Glutamatergic neuron (in vitro differentiated cells): Measurements from ENCODE around the gene DGKI. TPM values are rescaled to one million over a fixed set of nuclear protein-coding genes. Genes with fewer than 3 reads are reported as not detected.
A peak's percentile ranks its signal among the peaks of the same experiment; 100 is the strongest.

Experiments used
- DNase-seq: peaks from one replicate; pipeline ENCODE4 v3.0.0; 2022
- H3K27ac Mint-ChIP-seq: one replicate; pipeline ENCODE4 v1.8.0; 2020; ENCODE audit warnings: mild to moderate bottlenecking, mixed read lengths, inconsistent platforms; ENCODE audit not compliant: unreplicated experiment
- H3K27me3 Mint-ChIP-seq: one replicate; pipeline ENCODE4 v1.8.0; 2020; ENCODE audit warnings: mild to moderate bottlenecking, moderate library complexity, mixed read lengths, inconsistent platforms; ENCODE audit not compliant: unreplicated experiment
- H3K36me3 Mint-ChIP-seq: one replicate; pipeline ENCODE4 v1.8.0; 2020; ENCODE audit warnings: mild to moderate bottlenecking, mixed read lengths, inconsistent platforms; ENCODE audit not compliant: unreplicated experiment
- H3K4me1 Mint-ChIP-seq: one replicate; pipeline ENCODE4 v1.8.0; 2020; ENCODE audit warnings: mild to moderate bottlenecking, low read depth, mixed read lengths, inconsistent platforms; ENCODE audit not compliant: unreplicated experiment
- H3K4me3 Mint-ChIP-seq: one replicate; pipeline ENCODE4 v1.8.0; 2020; ENCODE audit warnings: mild to moderate bottlenecking, mixed read lengths, inconsistent platforms; ENCODE audit not compliant: unreplicated experiment
- H3K9me3 Mint-ChIP-seq: one replicate; pipeline ENCODE4 v1.8.0; 2020; ENCODE audit warnings: mild to moderate bottlenecking, moderate library complexity, mixed read lengths, inconsistent platforms; ENCODE audit not compliant: unreplicated experiment
- CTCF ChIP-seq: fragments of 200-600 bp; sonication (generic); IDR thresholded peaks from one replicate; pipeline ENCODE4 v1.5.0; 2021; ENCODE audit not compliant: partially characterized antibody, unreplicated experiment
- total RNA-seq: library from RNA; stranded (reverse); fragmentation: NEBNext Ultra II Directional; extraction: Animal tissue kit (Norgen Biotek cat#: 25700); gene quantifications from one replicate; pipeline ENCODE4 v1.2.1, GENCODE V29; 2021; ENCODE audit not compliant: unreplicated experiment

DGKI gene
- total RNA-seq, 1 donor from 2014 or later: 19.4 TPM

DNA sequence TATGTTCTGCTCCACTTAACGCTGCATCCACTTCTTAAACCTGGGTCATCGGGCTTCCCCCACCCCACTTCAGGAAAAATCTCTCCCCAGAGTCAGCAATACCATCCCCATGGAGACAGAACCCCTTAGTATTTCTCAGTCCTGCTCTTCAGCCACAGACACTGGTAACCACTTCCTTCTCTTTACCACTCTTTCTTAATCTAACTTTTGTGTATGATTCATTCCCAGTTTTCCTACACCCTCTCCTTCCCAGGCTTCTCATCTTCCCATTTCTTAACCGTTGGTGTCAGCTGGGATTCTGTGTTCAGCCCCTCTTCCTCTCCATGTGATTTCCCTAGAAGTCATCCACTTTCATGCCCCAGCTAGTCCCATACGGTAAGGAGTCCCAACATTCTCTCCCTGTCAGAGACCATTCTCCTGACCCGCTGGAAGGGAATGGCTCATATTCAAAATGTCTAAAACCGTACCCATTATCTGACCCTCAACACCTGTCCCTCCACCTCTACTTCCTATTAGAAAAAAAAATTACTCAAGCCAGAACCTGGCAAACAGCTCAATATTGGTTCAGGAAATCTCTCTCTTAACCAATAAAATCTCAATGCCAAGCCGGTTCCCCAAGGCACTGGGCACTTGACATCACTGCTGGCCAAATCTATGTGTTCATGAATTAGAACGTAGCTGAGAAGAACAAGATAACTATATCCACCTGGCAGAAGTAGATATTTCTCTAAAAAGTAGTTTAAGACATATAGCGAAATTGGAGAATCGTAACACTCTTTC lies 89.4 kb downstream of the DGKI start:
- H3K27ac Mint-ChIP-seq: no peak overlapping the region
- no peak for TF ChIP-seq CTCF
- H3K4me1 Mint-ChIP-seq: peaks cover 2% of the 10 kb centered on the region
- no peaks in the 10 kb centered on the region for H3K9me3 Mint-ChIP-seq
- no peak overlapping the region for H3K4me3 Mint-ChIP-seq
- H3K27me3 Mint-ChIP-seq: peaks cover 3% of the 10 kb centered on the region
- DNase-seq: no peak
- peaks cover 6% of the 10 kb centered on the region for H3K36me3 Mint-ChIP-seq

DNA sequence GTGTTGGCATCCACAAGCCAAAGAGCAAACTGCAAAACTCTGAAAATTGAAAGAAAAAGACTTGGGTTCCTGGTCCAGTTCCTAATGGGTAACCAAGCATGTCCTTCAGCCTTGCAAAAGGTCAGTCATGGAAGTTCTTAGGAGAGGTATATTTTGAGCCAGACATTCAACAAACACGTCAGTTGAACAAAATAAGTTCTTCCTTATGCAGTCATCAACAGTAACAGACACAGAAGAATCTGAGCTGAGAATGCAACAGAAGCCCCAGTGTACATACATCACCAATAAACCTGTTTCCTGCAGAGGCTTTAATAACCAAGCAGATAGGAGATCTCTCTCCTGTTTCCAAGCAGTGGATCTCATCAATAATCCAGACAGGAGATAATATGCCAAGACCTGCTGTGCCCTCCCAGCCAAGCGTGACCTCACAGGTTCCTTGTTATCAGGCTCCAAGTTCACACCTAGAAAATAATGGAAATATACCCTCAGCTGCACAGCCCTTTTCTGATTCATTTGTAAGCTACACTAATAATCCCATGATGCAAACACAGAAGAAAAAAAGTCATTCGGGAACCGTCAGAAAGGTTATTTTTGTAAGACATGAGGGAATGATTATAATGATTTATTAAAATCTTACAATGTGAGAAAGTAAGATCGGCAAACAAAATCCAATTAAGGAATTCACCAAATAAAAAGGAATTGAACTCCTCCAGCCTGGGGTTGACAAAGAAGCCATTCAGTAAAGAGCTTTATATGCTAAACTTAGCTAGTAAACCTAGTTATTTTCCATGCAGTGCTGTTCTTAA lies 90.7 kb downstream of the DGKI start:
- no peaks in the 10 kb centered on the region for H3K9me3 Mint-ChIP-seq
- peaks cover 2% of the 10 kb centered on the region for H3K4me1 Mint-ChIP-seq
- H3K4me3 Mint-ChIP-seq: no peak overlapping the region
- DNase-seq: no peak
- H3K36me3 Mint-ChIP-seq: no peaks in the 10 kb centered on the region
- no peaks in the 10 kb centered on the region for H3K27me3 Mint-ChIP-seq
- no peak overlapping the region for H3K27ac Mint-ChIP-seq
- no peak for TF ChIP-seq CTCF

GRCh38 chr7:137755427-137755826 lies 91.3 kb downstream of the DGKI start:
- no peak overlapping the region for H3K4me3 Mint-ChIP-seq
- no peak overlapping the region for H3K27ac Mint-ChIP-seq
- no peak for TF ChIP-seq CTCF
- H3K27me3 Mint-ChIP-seq: no peaks in the 10 kb centered on the region
- no peaks in the 10 kb centered on the region for H3K9me3 Mint-ChIP-seq
- no peak for DNase-seq
- H3K36me3 Mint-ChIP-seq: no peaks in the 10 kb centered on the region
- H3K4me1 Mint-ChIP-seq: peaks cover 2% of the 10 kb centered on the region

DNA sequence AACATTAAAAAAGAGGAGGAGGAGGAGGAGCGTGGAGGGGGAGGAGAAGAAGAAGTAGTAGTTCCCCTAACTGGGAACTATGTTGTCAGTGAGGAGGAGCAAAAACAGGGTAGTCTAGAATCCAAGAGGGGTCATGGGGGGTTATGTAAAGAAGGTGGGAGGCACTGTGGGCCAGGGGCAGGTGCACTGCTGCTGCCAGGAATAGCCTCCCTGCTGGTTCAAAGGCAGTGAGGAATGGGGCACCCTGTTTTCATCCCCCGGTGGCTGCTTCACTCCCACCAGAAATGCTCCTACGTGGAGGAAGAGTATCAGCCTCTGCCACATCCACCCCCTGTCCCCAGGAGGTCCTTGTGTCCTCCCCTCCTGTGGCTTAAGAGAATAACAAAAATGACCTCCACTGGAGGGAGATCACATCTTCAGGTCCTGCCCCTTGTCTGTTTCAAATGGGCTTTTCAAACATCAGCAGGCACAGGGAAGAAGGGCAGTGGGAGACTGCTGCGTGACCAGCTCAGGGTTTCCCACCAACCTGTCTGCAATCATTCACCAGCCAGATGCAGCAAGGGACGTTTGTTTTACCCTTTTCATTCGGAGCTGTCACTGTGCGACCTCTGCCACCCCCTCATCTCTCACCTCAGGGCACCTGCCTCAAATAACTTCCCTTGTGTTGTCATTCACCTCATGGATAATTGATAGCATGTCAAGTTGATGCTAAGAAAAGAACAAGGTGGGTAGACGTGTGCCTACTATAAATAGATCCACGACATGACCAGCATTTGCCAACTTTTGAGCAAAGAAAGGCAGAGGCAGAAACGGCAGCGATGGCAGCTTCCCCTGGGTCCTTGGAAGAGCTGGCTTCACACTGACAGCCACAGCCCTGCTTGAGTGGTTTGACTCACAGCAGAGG lies 92.6 kb downstream of the DGKI start:
- H3K27ac Mint-ChIP-seq: no peak overlapping the region
- no peak overlapping the region for H3K4me3 Mint-ChIP-seq
- peak; percentile 28 for DNase-seq

More for the DNA sequence above, 92.6 kb downstream of the DGKI start:
- TF ChIP-seq CTCF: no peak
- H3K4me1 Mint-ChIP-seq: peaks cover 2% of the 10 kb centered on the region
- no peaks in the 10 kb centered on the region for H3K36me3 Mint-ChIP-seq
- no peaks in the 10 kb centered on the region for H3K27me3 Mint-ChIP-seq
- H3K9me3 Mint-ChIP-seq: peaks cover 2% of the 10 kb centered on the region
